K562 (cell line): Measurements from ENCODE around the gene SRC. TPM values are rescaled to one million over a fixed set of nuclear protein-coding genes. Genes with fewer than 3 reads are reported as not detected.

Experiments used
- ATAC-seq: fragments of 200-7000 bp; cut with Tn5 transposase; 3 replicates; pipeline ENCODE4 v1.9.1; 2020; ENCODE audit warnings: moderate library complexity
- BruUV-seq: library from RNA; stranded (reverse); fragments of 400-500 nt; replicated peaks from 2 replicates; lab custom pipeline; 2021; lab: Mats Ljungman, UMichigan
- CTCF ChIA-PET: fragments of 300-600 bp; formaldehyde crosslinking; extraction: SDS; loops from one replicate; lab custom pipeline; 2021; ENCODE audit warnings: low intra/inter-chr PET ratio; lab: Yijun Ruan, JAX
- POLR2A ChIA-PET: fragments of 300-600, 350-650 bp; sonication (Branson Sonifier 250); formaldehyde crosslinking; extraction: SDS; loops from one replicate; lab custom pipeline; 2021; ENCODE audit warnings: antibody characterized with exemption, inconsistent platforms; lab: Yijun Ruan, JAX
- DNase-seq, 4 experiments: peaks; one replicate each; pipeline versions ENCODE4 v3.0.0 to v3.0.0-alpha.2; 2011 to 2018; ENCODE audit warnings: low spot score in 3 of 4, mixed read lengths in 3 of 4; ENCODE audit errors: extremely low read depth in 1 of 4
- FAIRE-seq: peaks from 2 replicates; lab custom pipeline; 2011; peaks lifted over from hg19 to GRCh38; lab: Jason Lieb, UNC
- H2AFZ ChIP-seq: 2 replicates; pipeline ENCODE4 v1.6.0; 2011; ENCODE audit warnings: low read depth, low read length, control low read depth, inconsistent platforms
- H3K27ac ChIP-seq: fragments of 200-600 bp; 3 replicates; pipeline ENCODE4 v1.8.0; 2011; ENCODE audit warnings: low read depth, mild to moderate bottlenecking, control low read depth, inconsistent platforms, low read length, moderate library complexity, mixed read lengths; ENCODE audit errors: extremely low read depth
- H3K27me3 ChIP-seq, 2 experiments: fragments of 300-600 bp in 1 of 2; 2 replicates in 1 of 2; 3 replicates in 1 of 2; pipeline versions ENCODE4 v1.6.0 to v1.8.0; 2011; ENCODE audit warnings: inconsistent platforms in 2 of 2, low read length in 2 of 2, mild to moderate bottlenecking in 1 of 2, mixed read lengths in 1 of 2, moderate library complexity in 1 of 2; ENCODE audit not compliant: control insufficient read depth in 2 of 2, insufficient read depth in 2 of 2
- H3K36me3 ChIP-seq: fragments of 300-600 bp; 3 replicates; pipeline ENCODE4 v1.8.0; 2011; ENCODE audit warnings: mild to moderate bottlenecking, low read length, inconsistent platforms; ENCODE audit not compliant: control insufficient read depth, insufficient read depth
- H3K4me1 ChIP-seq, 2 experiments: fragments of 200-600 bp in 1 of 2; replicated peaks in 1 of 2; 2 replicates in 1 of 2; 3 replicates in 1 of 2; pipeline versions ENCODE4 v1.5.1 to v1.8.0; 2011; ENCODE audit warnings: inconsistent platforms in 2 of 2, low read length in 2 of 2, mild to moderate bottlenecking in 1 of 2, mixed read lengths in 1 of 2, moderate library complexity in 1 of 2; ENCODE audit not compliant: control insufficient read depth in 2 of 2, insufficient read depth in 2 of 2
- H3K4me2 ChIP-seq: 2 replicates; pipeline ENCODE4 v1.6.1; 2011; ENCODE audit warnings: low read length, control low read depth, inconsistent platforms, mixed read lengths; ENCODE audit not compliant: insufficient read depth
- H3K4me3 ChIP-seq: fragments of 200-600 bp; sonication (generic), shearing (Covaris generic); 2 replicates; pipeline ENCODE4 v1.5.1; 2016; ENCODE audit warnings: control low read depth, inconsistent platforms
- H3K79me2 ChIP-seq: fragments of 200-600 bp; 3 replicates; pipeline ENCODE4 v1.8.0; 2011; ENCODE audit warnings: low read length, inconsistent platforms; ENCODE audit not compliant: control insufficient read depth, insufficient read depth
- H3K9ac ChIP-seq, 2 experiments: 2 replicates each; pipeline versions ENCODE4 v1.6.0 to v1.6.1; 2011; ENCODE audit warnings: low read depth in 2 of 2, low read length in 2 of 2, control low read depth in 1 of 2, inconsistent platforms in 1 of 2, mild to moderate bottlenecking in 1 of 2, mixed read lengths in 1 of 2; ENCODE audit not compliant: insufficient read depth in 1 of 2
- H3K9me1 ChIP-seq: one replicate; pipeline ENCODE4 v1.6.0; 2011; ENCODE audit warnings: inconsistent platforms, mild to moderate bottlenecking, low read length, moderate library complexity; ENCODE audit not compliant: control insufficient read depth, insufficient read depth
- H3K9me3 ChIP-seq: replicated peaks from 2 replicates; pipeline ENCODE4 v1.5.1; 2011; ENCODE audit warnings: low read depth, low read length, inconsistent platforms; ENCODE audit not compliant: control insufficient read depth, insufficient read depth
- H4K20me1 ChIP-seq: replicated peaks from 2 replicates; pipeline ENCODE4 v1.6.1; 2011; ENCODE audit warnings: low read length, inconsistent platforms, mixed read lengths; ENCODE audit not compliant: control insufficient read depth, insufficient read depth
- CXXC5 ChIP-seq: fragments of 250-450 bp; sonication (Bioruptor Pico); IDR thresholded peaks from 2 replicates; pipeline ENCODE4 v1.8.0; 2022; ENCODE audit warnings: inconsistent platforms, mild to moderate bottlenecking, moderate library complexity
- LEF1 ChIP-seq: fragments of 450-650 bp; IDR thresholded peaks from 2 replicates; pipeline ENCODE4 v1.6.1; 2016; ENCODE audit warnings: mild to moderate bottlenecking
- MTA3 ChIP-seq: fragments of 450-650 bp; formaldehyde crosslinking; IDR thresholded peaks from 2 replicates; pipeline ENCODE4 v1.6.1; 2017; ENCODE audit warnings: mild to moderate bottlenecking, borderline replicate concordance
- NCOA4 ChIP-seq: fragments of 450-650 bp; IDR thresholded peaks from 2 replicates; pipeline ENCODE4 v1.6.1; 2018; ENCODE audit warnings: mild to moderate bottlenecking; ENCODE audit not compliant: partially characterized antibody
- PHF8 ChIP-seq: fragments of 200-600 bp; sonication (generic); IDR thresholded peaks from 2 replicates; pipeline ENCODE4 v1.6.1; 2012; ENCODE audit warnings: mixed run types, mild to moderate bottlenecking, inconsistent platforms, low read length, moderate library complexity, borderline replicate concordance
- SP1 ChIP-seq: sonication (generic); formaldehyde crosslinking; IDR thresholded peaks from 2 replicates; pipeline ENCODE4 v1.8.1; 2022; ENCODE audit warnings: mild to moderate bottlenecking, missing genetic modification reagents
- TAL1 ChIP-seq: fragments of 450-650 bp; IDR thresholded peaks from 2 replicates; pipeline ENCODE4 v1.6.1; 2016; ENCODE audit warnings: mild to moderate bottlenecking
- WGBS: fragments of 100-300 bp; shearing (Covaris generic); methylation state at CpG from one replicate; pipeline ENCODE4 v1.1.6; 2016; ENCODE audit warnings: low coverage, mixed read lengths; ENCODE audit not compliant: insufficient coverage; ENCODE audit errors: missing lambda C conversion rate; 5-methylcytosine and 5-hydroxymethylcytosine counted together
- in situ Hi-C: fragments of 300-500 bp; cut with MboI; formaldehyde crosslinking; loops from 4 replicates; pipeline ENCODE4 v1.15.0; 2018; ENCODE audit warnings: inconsistent platforms, mixed read lengths
- intact Hi-C: fragments of 100-400 bp; cut with micrococcal nuclease; formaldehyde crosslinking; loops from 2 replicates; pipeline ENCODE4 v1.14.2; 2022
- polyA plus RNA-seq, 8 experiments: library from polyadenylated mRNA; depleted of rRNA in 4 of 8; stranded (reverse) in 5 of 8; unstranded in 3 of 8; fragments of >200 nt; fragmentation: Nextera tagmentation in 2 of 8; fragmentation: Illumina TruSeq in 1 of 8; extraction: Ambion mirVana in 2 of 8; extraction: Trizol in 1 of 8; gene quantifications; 2 replicates each; pipeline versions ENCODE4 v1.2.1 to v1.2.3, GENCODE V29; 2011 to 2014; ENCODE audit warnings: inconsistent platforms in 1 of 8, missing spikeins in 1 of 8
- total RNA-seq, 7 experiments: library from RNA; depleted of rRNA in 6 of 7; stranded (reverse); fragments of >200 nt in 6 of 7; fragmentation: Illumina TruSeq in 2 of 7; extraction: Trizol in 2 of 7; gene quantifications; 2 replicates each; pipeline versions ENCODE4 v1.2.1 to v1.2.3, GENCODE V29; 2011 to 2021; ENCODE audit warnings: low replicate concordance in 1 of 7
- TF ChIP-seq, protein P1 (sequence below), 2 experiments: fragments of 450-650 bp in 1 of 2; sonication (generic) in 1 of 2; formaldehyde crosslinking in 1 of 2; IDR thresholded peaks in 1 of 2; conservative IDR thresholded peaks in 1 of 2; 2 replicates each; pipeline versions ENCODE4 v1.6.1 to v1.8.1; 2016 to 2023; ENCODE audit warnings: mild to moderate bottlenecking in 2 of 2, moderate library complexity in 2 of 2, inconsistent platforms in 1 of 2, missing genetic modification reagents in 1 of 2

Gene SRC
- total and polyA plus RNA-seq, 9 of the 15 experiments (the other 6 are each of a cell fraction or from before 2014, with no cell fraction given) = 0.06 to 8.5 (median 3.1) TPM

DNA sequence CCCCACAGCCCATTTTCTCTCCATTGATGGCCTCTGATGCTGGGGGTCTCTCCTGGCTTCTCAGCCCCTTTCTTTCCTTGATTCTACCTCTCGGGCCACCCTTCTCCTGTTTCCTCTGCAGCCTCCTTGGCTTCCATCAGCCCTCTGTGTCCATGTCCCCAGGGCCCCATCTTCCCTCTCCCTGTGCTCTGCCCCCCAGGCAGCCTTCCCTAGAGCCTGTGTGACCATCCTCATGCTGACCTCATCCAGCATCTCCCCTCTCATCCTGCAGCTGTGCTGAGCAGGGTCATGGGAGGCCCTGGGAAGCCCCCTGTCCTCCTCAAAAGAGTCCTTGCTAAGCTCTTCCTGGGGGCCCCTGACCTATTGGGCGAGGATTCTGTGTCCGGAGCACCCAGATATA, 101.7 kb downstream of the SRC start:
- H3K4me2 ChIP-seq = no peak overlapping the region
- POLR2A ChIA-PET = no interaction called here
- intact Hi-C loops = no loop called here
- H3K36me3 ChIP-seq = no peaks in the 10 kb centered on the region
- TF ChIP-seq CXXC5 (CRISPR knock-in tag) (no peak), PHF8 (no peak), LEF1 (no peak), MTA3 (no peak), NCOA4 (no peak), TAL1 (no peak), SP1 (no peak)
- TF ChIP-seq, protein P1, sequence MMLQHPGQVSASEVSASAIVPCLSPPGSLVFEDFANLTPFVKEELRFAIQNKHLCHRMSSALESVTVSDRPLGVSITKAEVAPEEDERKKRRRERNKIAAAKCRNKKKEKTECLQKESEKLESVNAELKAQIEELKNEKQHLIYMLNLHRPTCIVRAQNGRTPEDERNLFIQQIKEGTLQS (IDR thresholded peaks at IDR 0.05) = no peak
- TF ChIP-seq, protein P1 (CRISPR knock-in tag; conservative IDR thresholded peaks at IDR 0.05) = no peak
- no peak overlapping the region for H3K27ac ChIP-seq
- H2AFZ ChIP-seq = no peak overlapping the region
- ATAC-seq = no peak
- no peaks in the 10 kb centered on the region for H3K9me3 ChIP-seq
- no peak overlapping the region for H3K9ac ChIP-seq
- no peaks in the 10 kb centered on the region for H3K9me1 ChIP-seq
- H4K20me1 ChIP-seq = no peaks in the 10 kb centered on the region; the same call in 1 of the 2 replicates
- in situ Hi-C loops = no loop called here
- 0% methylated on average over 3 of the region's 3 CpGs for WGBS
- H3K4me1 ChIP-seq = no peaks in the 10 kb centered on the region
- peaks cover 4 to 46% of the 10 kb centered on the region in 2 experiments for H3K27me3 ChIP-seq
- DNase-seq = no peak
- no TSS peak for BruUV-seq
- no peak for FAIRE-seq
- H3K4me3 ChIP-seq = no peak overlapping the region
- CTCF ChIA-PET = no interaction called here
- H3K79me2 ChIP-seq = no peaks in the 10 kb centered on the region
